Erythroblast (primary cell): Measurements from ENCODE around the gene IFNLR1.

Experiments
- DNase-seq, 2 experiments: peaks; one replicate each; lab custom pipeline; 2025; lab: John Stamatoyannopoulos, UW
- GATA1 ChIP-seq: IDR thresholded peaks from 2 replicates; pipeline ENCODE4 v1.6.1; 2011; ENCODE audit warnings: low read depth, mild to moderate bottlenecking, control low read depth, low read length, moderate library complexity
- POLR2A ChIP-seq: IDR thresholded peaks from 2 replicates; pipeline ENCODE4 v1.6.1; 2011; ENCODE audit warnings: mild to moderate bottlenecking, low read length

The IFNLR1 gene

DNA sequence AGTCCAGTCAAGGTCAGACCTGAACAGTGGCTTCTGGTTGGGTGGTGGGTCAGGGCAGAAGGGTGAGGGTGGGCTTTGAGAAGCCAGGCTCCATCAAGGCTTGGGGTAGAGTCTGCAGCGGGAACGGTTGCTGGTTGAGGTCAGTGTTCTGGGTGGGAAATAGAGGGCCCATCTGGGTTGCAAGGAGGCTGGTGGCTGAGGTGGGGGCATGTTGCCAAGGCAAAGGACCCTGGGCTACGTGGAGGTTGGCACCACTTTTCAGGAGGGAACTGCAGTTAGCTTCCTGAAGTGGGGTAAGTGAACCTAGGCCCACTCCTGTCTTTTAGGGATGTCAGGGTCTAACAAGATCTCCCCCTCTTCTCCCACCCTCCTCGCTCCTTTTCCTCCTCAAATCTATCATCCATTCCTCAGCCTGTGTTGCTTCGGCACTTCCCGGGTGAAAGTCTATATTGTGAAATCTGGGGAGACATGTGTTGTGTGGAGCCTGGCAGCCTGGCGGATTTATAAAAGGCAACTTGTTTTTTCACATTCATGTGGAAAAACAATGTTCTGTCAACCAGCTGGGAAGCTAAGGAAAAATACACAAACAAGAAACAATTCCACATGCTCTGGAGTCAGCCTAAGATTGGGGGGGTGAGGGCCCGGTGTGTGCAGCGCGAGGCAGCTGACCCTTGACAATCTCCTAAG, 45.6 kb downstream of the IFNLR1 start:
- no peak for TF ChIP-seq POLR2A
- TF ChIP-seq GATA1: no peak
- DNase-seq: no peak

DNA sequence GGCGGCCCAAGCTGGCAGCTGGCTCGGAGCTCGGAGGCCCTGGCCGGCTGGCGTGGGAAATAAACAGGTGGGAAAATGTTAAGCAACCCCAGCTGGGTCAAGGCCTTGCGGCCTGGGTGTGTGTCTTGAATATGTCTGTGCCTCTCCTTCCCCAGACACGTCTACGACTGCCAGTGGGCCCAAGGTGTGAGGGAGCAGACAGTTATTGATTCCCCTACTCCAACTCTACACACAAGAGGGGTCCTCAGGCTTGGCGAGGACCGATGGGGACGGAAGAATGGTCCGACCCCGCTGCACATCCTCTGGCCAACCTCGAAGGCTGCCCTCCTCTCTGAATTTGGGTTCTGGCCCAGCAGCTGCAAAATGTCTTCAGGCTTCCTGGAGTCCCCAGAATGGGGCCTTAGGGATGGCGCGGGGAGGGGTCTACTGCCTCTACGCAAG, 46.3 kb downstream of the IFNLR1 start:
- no peak for DNase-seq
- TF ChIP-seq POLR2A (no peak), GATA1 (no peak)

DNA sequence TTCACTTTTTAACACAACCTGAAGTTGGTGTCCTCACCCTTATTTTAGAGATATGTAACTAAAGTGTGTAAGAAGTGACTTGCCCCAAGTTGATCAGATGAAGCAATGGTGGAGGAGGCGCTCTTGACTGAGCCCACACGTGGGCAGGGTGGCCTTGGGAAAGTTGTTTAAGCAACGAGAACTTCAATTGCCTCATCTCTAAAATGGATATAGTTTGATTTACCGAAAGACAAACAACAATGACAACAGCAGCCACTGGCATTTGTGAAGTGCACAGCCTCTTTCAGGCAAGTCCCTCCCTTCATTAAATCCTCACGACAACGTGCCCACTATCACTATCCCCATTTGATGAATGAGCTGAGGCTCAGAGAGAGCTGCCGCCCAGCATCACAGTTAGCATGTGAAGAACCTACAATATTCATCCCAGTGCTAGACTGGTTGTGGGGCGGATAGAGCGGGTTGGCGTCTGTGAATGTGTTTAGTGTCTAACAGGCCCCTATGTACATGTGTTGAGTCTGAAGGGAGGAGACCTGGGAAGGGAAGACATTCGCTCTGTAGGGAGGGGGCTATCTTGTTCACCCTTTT, 47.2 kb downstream of the IFNLR1 start:
- TF ChIP-seq POLR2A (no peak), GATA1 (no peak)
- no peak for DNase-seq

DNA sequence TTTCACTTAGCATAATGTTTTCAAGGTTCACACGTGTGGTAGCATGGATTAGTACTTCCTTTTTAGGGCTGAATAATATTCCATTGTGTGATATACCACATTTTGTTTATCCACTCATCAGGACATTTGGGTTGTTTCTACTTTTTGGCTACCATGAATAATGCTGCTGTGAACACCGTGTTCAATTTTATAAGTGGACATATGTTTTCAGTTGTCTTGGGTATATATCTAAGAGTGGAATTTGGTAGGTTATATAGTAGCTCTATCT, 47.9 kb downstream of the IFNLR1 start:
- DNase-seq: no peak
- no peak for TF ChIP-seq POLR2A
- TF ChIP-seq GATA1: no peak

DNA sequence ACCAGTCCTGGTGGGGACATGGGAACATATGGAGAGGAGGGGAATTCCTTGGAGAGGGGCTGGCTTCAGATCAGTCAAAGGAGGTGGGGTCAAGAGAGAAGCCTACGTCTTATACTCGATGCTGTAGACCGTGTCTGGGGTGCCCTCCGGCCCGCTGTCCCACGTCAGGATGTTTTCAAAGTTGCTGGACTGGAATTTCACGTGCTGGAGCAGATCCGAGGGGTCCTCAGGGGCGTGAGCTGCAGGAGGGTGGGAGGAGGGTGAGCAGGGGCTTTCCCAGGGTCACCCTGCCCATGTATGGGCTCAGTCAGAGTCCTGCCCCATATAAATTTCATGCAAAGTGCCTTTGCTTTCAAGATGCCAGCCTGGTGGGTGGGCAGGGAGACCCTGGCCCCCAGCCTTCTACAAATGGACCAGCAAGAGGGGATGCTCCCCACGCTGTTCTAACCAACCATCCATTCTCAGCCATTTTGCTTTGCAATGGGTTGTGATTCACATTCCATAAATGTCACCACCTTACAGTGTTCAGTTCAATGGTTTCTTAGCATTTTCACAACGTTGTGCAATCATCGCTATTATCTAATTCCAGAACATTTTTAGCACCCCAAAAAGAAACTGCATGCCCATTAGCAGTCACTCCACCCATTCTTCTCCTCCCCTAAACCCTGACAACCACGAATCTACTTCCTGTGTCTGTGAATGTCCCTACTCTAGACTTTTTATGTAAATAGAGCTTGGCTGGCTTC, 48.4 kb downstream of the IFNLR1 start:
- DNase-seq: no peak
- TF ChIP-seq GATA1 (no peak), POLR2A (no peak)

DNA sequence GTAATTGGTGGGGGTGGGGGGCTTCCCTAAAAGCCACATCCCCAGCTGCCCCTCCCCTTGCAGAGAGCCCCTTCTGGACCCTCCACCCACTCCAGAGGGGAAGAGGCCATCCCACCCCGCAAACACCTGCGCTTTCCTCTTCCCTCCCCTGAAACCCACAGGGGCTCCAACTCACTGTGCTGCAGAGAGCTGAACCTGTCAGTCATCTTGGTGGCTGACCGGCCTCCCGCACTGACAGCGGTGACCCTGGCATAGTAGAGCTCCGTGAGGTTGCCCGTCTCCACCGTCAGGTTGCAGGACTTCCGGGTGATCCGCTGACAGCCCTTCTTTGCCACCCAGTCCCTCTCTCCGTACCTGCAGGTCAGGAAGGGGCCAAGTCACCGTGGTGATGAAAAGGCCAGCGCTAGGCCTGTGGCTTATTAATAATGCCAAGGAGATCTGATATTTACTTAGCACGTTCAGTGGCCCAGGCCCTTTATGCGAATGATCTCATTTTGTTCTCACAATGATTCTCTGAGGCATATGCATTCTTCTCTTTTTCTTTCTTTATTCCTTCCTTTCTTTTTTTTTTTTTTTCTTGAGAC, 50.0 kb downstream of the IFNLR1 start:
- TF ChIP-seq POLR2A (no peak), GATA1 (no peak)
- no peak for DNase-seq

DNA sequence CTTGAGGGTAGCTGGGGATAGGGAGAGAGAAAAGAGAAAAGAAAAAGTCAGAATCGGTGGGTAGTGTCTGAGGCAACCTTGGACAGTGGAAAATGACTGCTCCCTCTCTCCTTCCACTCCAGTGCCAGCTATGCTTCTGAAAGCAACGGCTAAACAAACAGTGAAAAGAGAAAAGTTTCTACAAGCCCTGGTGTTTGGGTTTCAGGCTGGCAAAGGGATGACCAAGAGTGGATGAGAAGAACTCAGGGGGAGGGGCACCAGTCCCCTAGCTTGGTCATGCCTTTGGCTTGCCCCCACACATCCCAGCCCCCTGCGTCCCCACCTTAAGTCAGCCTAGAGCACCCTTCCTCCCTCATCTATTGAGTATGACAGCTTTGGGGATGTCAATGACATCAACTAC, 52.7 kb downstream of the IFNLR1 start:
- no peak for DNase-seq
- TF ChIP-seq GATA1 (no peak), POLR2A (no peak)

DNA sequence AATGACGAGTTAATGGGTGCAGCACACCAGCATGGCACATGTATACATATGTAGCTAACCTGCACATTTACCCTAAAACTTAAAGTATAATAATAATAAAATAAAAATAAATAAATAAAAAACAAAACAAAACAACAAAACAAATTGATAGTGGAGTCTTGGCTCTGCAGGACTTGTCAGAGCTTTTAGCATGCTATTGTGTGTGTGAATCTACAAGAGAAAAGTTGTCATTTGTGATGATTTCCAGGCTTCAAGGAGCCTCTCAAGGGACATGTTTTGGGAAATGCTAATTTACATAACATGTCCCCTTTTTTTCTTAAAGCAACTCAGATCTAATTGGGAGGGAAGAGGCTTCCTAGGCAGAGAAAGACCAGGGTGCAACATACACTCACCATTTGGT, 53.3 kb downstream of the IFNLR1 start:
- no peak for DNase-seq
- TF ChIP-seq GATA1 (no peak), POLR2A (no peak)

DNA sequence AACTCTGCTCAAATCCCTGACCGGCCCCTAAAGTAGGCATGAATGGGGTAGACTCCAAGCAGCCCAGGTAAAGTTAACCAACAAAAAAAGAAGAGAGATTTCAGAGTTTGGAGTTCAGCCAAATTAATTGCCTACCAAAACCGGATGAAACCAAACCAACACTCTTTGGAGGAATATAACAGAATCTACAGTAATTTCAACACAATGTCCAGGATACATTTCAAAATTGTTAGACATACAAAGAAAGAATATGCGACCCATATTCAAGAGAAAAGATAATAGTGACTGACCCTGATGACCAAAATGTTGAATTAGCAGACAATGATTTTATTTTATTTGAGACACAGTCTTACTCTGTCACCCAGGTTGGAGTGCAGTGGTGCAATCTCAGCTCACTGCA, 56.7 kb downstream of the IFNLR1 start:
- no peak for DNase-seq
- TF ChIP-seq POLR2A: no peak
- no peak for TF ChIP-seq GATA1

DNA sequence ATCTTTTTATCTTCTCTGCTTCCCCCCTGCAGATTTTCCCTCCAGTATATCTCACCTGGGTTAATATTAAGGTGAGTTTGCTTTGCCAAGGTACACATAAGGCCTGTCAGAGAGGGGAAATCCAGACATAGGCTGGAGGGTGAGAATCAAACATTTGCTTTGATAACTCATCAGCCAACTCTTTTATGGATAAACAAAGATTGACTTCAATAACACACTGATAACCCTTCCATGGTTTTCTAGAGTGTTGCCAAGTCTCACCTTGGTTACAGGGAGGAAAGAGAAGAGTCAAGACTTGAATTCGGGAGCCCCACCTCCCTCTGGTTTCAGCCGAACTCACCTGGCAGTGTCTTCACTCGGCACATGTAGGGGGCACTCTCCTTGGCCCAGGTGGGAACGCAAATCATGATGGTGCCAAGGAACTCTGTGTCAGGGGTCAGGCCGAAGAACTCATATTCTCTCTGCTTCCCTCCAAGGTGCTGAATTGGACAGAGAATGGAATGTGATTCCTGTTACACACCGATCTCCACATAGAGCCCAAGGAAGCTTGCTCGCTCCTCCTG, 59.2 kb downstream of the IFNLR1 start:
- no peak for TF ChIP-seq POLR2A
- TF ChIP-seq GATA1: no peak
- DNase-seq: no peak

DNA sequence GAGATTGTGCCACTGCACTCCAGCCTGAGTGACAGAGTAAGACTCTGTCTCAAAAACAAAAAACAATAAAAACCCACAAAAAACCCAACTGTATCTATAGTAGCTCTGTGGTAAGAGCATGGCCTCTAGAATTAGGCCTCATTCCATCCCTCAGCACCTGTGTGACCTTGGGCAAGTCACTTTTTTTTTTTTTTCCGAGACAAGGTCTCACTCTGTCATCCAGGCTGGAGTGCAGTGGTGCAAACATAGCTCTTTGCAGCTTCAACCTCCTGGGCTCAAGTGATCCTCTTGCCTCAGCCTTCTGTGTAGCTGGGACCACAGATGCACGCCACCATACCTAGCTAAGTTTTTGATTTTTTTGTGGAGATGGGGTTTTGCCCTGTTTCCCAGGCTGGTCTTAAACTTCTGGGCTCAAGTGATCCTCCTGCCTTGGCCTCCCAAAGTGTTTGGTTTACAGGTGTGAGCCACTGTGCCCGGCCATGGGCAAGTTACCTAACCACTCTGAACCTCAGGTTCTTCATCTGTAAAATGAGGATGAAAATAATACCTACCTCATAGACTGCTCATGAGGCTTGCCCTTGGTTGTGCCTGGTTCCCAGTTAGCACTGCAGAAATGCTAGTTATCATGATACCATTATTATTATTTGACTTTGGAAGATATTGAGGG, 59.8 kb downstream of the IFNLR1 start:
- DNase-seq: no peak
- TF ChIP-seq GATA1: no peak
- TF ChIP-seq POLR2A: no peak

DNA sequence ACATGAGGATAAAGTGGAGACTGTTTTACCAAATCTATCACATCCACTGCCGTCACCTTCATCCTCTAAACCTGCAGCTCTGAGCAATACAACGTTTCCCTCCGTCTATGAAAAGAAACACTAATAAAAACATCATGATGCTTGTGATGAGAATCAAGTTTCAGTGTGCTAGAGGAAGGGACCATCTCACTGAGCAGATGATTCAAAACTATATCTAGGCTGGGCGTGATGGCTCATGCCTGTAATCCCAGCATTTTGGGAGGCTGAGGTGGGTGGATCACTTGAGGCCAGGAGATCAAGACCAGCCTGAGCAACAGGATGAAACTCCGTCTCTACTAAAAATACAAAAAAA, 60.4 kb downstream of the IFNLR1 start:
- no peak for TF ChIP-seq POLR2A
- no peak for TF ChIP-seq GATA1
- DNase-seq: no peak

DNA sequence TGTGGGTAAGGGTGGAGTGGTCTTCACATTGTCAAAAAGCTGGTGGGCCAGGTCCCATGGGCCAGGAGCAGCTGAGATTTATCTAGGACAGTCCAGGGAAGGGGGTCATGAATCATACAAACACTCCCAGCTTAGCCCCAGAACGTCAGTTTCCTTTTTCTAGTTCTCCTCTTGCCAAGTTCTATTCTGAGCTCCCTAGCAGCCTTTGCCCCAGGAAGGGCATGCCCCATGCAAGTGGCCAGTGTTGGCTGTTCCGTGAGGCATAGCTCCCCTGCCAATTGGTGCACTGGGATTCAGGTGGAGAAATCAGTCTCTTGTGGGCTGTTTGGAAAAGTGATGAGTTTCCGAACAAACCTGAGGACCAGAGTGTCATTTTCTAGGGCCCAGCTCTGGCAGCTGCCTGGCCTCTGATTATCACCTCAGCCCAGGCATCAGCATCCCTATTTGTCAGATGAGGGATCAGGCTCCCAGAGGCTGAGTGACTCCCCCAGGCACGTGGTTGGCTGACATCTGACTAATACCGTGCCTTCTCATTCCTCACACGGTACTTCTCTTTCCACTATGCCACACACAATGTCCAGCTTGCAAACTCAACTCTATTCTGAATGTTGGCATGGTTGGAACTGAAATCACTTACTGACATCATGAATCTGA, 60.9 kb downstream of the IFNLR1 start:
- DNase-seq: no peak
- TF ChIP-seq POLR2A: no peak
- no peak for TF ChIP-seq GATA1
